Esophagus squamous epithelium (tissue), 5 donors: ENCODE data around the gene ALKBH3. TPM values are rescaled to one million over a fixed set of nuclear protein-coding genes. Genes with fewer than 3 reads are reported as not detected.

ENCODE experiments used
- DNase-seq: peaks from one replicate; lab custom pipeline; 2025; lab: John Stamatoyannopoulos, UW
- H3K27ac ChIP-seq, 4 donors: fragments of 200-600 bp; sonication (generic); one replicate each; pipeline ENCODE4 v1.5.1; 2016 to 2019; ENCODE audit warnings: mild to moderate bottlenecking in 1 of 4
- H3K27me3 ChIP-seq, 4 donors: fragments of 200-600 bp; sonication (generic); 1 replicate in 3 of 4; 2 replicates in 1 of 4; pipeline versions ENCODE4 v1.5.1 to v1.6.0; 2017 to 2021; ENCODE audit warnings: antibody characterized with exemption in 1 of 4
- H3K36me3 ChIP-seq, 3 donors: fragments of 200-600 bp; sonication (generic); one replicate each; pipeline ENCODE4 v1.5.1; 2016 to 2019
- H3K4me1 ChIP-seq, 3 donors: fragments of 200-600 bp; sonication (generic); one replicate each; pipeline ENCODE4 v1.5.1; 2017 to 2019
- H3K4me3 ChIP-seq, 4 donors: fragments of 200-600 bp; sonication (generic); 1 replicate in 3 of 4; 2 replicates in 1 of 4; pipeline ENCODE4 v1.5.1; 2016 to 2019; ENCODE audit warnings: mild to moderate bottlenecking in 2 of 4, moderate library complexity in 1 of 4
- H3K9me3 ChIP-seq, 3 donors: fragments of 200-600 bp; sonication (generic); one replicate each; pipeline ENCODE4 v1.5.1; 2016 to 2019
- CTCF ChIP-seq, 6 experiments: fragments of 450-650 bp in 4 of 6; fragments of 200-600 bp in 2 of 6; sonication (generic) in 2 of 6; IDR thresholded peaks; one replicate each; pipeline ENCODE4 v1.5.1; 2016 to 2019; ENCODE audit warnings: antibody characterized with exemption in 6 of 6, mild to moderate bottlenecking in 4 of 6, moderate library complexity in 4 of 6
- POLR2A ChIP-seq, 4 donors: fragments of 450-650 bp; IDR thresholded peaks; one replicate each; pipeline ENCODE4 v1.6.1; 2017; ENCODE audit warnings: antibody characterized with exemption in 4 of 4, mild to moderate bottlenecking in 4 of 4, moderate library complexity in 3 of 4
- WGBS, 2 donors: methylation state at CpG; one replicate each; pipeline ENCODE4 v1.1.5; 2018; 5-methylcytosine and 5-hydroxymethylcytosine counted together
- intact Hi-C: fragments of 100-400 bp; cut with DNase I; formaldehyde crosslinking; loops from one replicate; pipeline ENCODE4 v1.15.0; 2022
- total RNA-seq, 4 donors: library from RNA; depleted of rRNA; stranded (reverse); fragments of >200 nt; gene quantifications; one replicate each; pipeline ENCODE4 v1.1.0, GENCODE V29; 2016
- donor health status: DM: yes; HTN: yes; CAD: no.

Gene ALKBH3
- total RNA-seq, 4 donors from 2014 or later = 25.6 to 41.2 (median 30.7) TPM

GRCh38 chr11:43955381-43956118, 74.9 kb downstream of the ALKBH3 start:
- no peaks in the 10 kb centered on the region for H3K36me3 ChIP-seq
- H3K4me1 ChIP-seq = no peaks in the 10 kb centered on the region
- no peaks in the 10 kb centered on the region for H3K27me3 ChIP-seq
- intact Hi-C loops = no loop called here
- H3K27ac ChIP-seq = no peak overlapping the region
- no peak for TF ChIP-seq CTCF (IDR thresholded peaks at IDR 0.05)
- TF ChIP-seq POLR2A (IDR thresholded peaks at IDR 0.05) = no peak
- 52 to 58% methylated on average over 5 of the region's 5 CpGs for WGBS, 2 donors
- H3K4me3 ChIP-seq = no peak overlapping the region
- H3K9me3 ChIP-seq = no peaks in the 10 kb centered on the region
- no peak for DNase-seq

DNA sequence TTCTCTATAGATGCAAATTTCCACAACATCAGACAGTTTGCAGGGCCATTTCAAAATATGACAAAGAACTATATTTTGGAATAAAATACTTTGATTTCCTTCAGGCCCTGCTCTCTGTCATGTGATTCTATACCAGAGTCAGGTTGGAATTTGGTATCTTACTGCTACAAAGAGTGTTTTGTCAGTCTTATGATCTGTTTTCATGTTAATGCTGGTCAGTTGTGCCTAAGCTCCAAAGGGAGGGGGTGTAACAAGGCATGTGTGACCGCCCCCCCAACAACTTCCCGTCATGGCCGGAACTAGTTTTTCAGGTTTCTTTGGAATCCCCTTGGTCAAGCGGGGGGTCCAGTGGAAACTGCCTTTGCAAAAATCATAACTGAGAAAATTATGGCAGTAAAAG, 76.9 kb downstream of the ALKBH3 start:
- no peak overlapping the region for H3K27ac ChIP-seq
- no peaks in the 10 kb centered on the region for H3K9me3 ChIP-seq
- H3K27me3 ChIP-seq = no peaks in the 10 kb centered on the region
- intact Hi-C loops = no loop called here
- TF ChIP-seq POLR2A (IDR thresholded peaks at IDR 0.05) (no peak), CTCF (IDR thresholded peaks at IDR 0.05) (no peak)
- no peak overlapping the region for H3K4me3 ChIP-seq
- no peaks in the 10 kb centered on the region for H3K36me3 ChIP-seq
- DNase-seq = no peak
- WGBS, 2 donors = 69 to 82% methylated on average over 2 to 4 of the region's 4 CpGs
- H3K4me1 ChIP-seq = peaks cover 0 to 4% (median 0%) of the 10 kb centered on the region in 3 donors

- H3K27ac ChIP-seq = no peak overlapping the region
- no peak for TF ChIP-seq POLR2A (IDR thresholded peaks at IDR 0.05)
- TF ChIP-seq CTCF (IDR thresholded peaks at IDR 0.05) = no peak
- H3K9me3 ChIP-seq = no peaks in the 10 kb centered on the region
- H3K27me3 ChIP-seq = no peaks in the 10 kb centered on the region
- intact Hi-C loops = no loop called here
- H3K4me3 ChIP-seq = no peak overlapping the region
- H3K36me3 ChIP-seq = no peaks in the 10 kb centered on the region
- WGBS, 2 donors = 67 to 87% methylated on average over 1 to 4 of the region's 6 CpGs
- H3K4me1 ChIP-seq = peaks cover 0 to 7% (median 4%) of the 10 kb centered on the region in 3 donors
- no peak for DNase-seq
These were observed 78.8 kb downstream of the ALKBH3 start for GRCh38 chr11:43959321-43959995.

GRCh38 chr11:43962383-43963278, 82.0 kb downstream of the ALKBH3 start:
- peaks cover 0 to 7% (median 4%) of the 10 kb centered on the region in 3 donors for H3K4me1 ChIP-seq
- TF ChIP-seq POLR2A (IDR thresholded peaks at IDR 0.05) (no peak), CTCF (IDR thresholded peaks at IDR 0.05) (no peak)
- no peak overlapping the region for H3K27ac ChIP-seq
- intact Hi-C loops = no loop called here
- no peaks in the 10 kb centered on the region for H3K27me3 ChIP-seq
- WGBS, 2 donors = 27 to 29% methylated on average over 12 to 13 of the region's 13 CpGs
- no peak overlapping the region for H3K4me3 ChIP-seq
- H3K9me3 ChIP-seq = peaks cover 0 to 11% (median 0%) of the 10 kb centered on the region in 3 donors
- no peak for DNase-seq
- H3K36me3 ChIP-seq = no peaks in the 10 kb centered on the region
